GM12878 (cell line): Measurements from ENCODE around the gene DAPK3. TPM values are rescaled to one million over a fixed set of nuclear protein-coding genes. Genes with fewer than 3 reads are reported as not detected.

ENCODE experiments used
- ATAC-seq: fragments of 200-7000 bp; cut with Tn5 transposase; 3 replicates; pipeline ENCODE4 v1.9.1; 2020; ENCODE audit warnings: mild to moderate bottlenecking, moderate library complexity
- BruUV-seq: library from RNA; stranded (reverse); fragments of 400-500 nt; replicated peaks from 2 replicates; lab custom pipeline; 2021; lab: Mats Ljungman, UMichigan
- CTCF ChIA-PET: fragments of 300-600 bp; sonication (Branson Sonifier 250); formaldehyde crosslinking; extraction: SDS; loops from one replicate; lab custom pipeline; 2021; ENCODE audit warnings: inconsistent platforms; lab: Yijun Ruan, JAX
- POLR2A ChIA-PET: fragments of 350-600 bp; formaldehyde crosslinking; extraction: SDS; loops from one replicate; lab custom pipeline; 2021; ENCODE audit warnings: inconsistent platforms; lab: Charles Lee
- RAD21 ChIA-PET: fragments of 300-600 bp; sonication (Branson Sonifier 250); formaldehyde crosslinking; loops from one replicate; lab custom pipeline; 2023; ENCODE audit warnings: antibody characterized with exemption; ENCODE audit not compliant: unreplicated experiment; lab: Charles Lee
- SMC1A ChIA-PET: fragments of 300-600 bp; sonication (Branson Sonifier 250); formaldehyde crosslinking; loops from one replicate; lab custom pipeline; 2023; ENCODE audit not compliant: unreplicated experiment, uncharacterized antibody; lab: Charles Lee
- DNase-seq: peaks from one replicate; pipeline ENCODE4 v3.0.0-alpha.2; 2011; ENCODE audit warnings: low read depth, low spot score
- FAIRE-seq: peaks from 3 replicates; lab custom pipeline; 2011; peaks lifted over from hg19 to GRCh38; lab: Jason Lieb, UNC
- H2AFZ ChIP-seq: 2 replicates; pipeline ENCODE4 v1.6.0; 2011; ENCODE audit warnings: low read depth, low read length, control low read depth; ENCODE audit not compliant: control insufficient read depth
- H3K27ac ChIP-seq: 2 replicates; pipeline ENCODE4 v1.5.1; 2011; ENCODE audit warnings: control low read depth; ENCODE audit not compliant: control insufficient read depth, insufficient read depth
- H3K27me3 ChIP-seq, 2 experiments: replicated peaks in 1 of 2; 2 replicates each; pipeline versions ENCODE4 v1.6.0 to v1.6.1; 2011; ENCODE audit warnings: low read length in 1 of 2; ENCODE audit not compliant: control insufficient read depth in 2 of 2, insufficient read depth in 2 of 2
- H3K36me3 ChIP-seq, 2 experiments: 2 replicates each; pipeline ENCODE4 v1.5.1; 2011; ENCODE audit warnings: low read length in 1 of 2; ENCODE audit not compliant: control insufficient read depth in 2 of 2, insufficient read depth in 2 of 2
- H3K4me1 ChIP-seq: 2 replicates; pipeline ENCODE4 v1.6.1; 2011; ENCODE audit warnings: mild to moderate bottlenecking, low read length, moderate library complexity, mixed read lengths; ENCODE audit not compliant: control insufficient read depth, insufficient read depth
- H3K4me2 ChIP-seq: 2 replicates; pipeline ENCODE4 v1.6.0; 2011; ENCODE audit warnings: control low read depth; ENCODE audit not compliant: control insufficient read depth, insufficient read depth
- H3K4me3 ChIP-seq: fragments of 200-600 bp; sonication (generic); 2 replicates; pipeline ENCODE4 v1.5.1; 2016
- H3K79me2 ChIP-seq: 2 replicates; pipeline ENCODE4 v1.6.0; 2011; ENCODE audit warnings: low read length; ENCODE audit not compliant: control insufficient read depth, insufficient read depth
- H3K9ac ChIP-seq: 2 replicates; pipeline ENCODE4 v1.8.0; 2011; ENCODE audit warnings: low read length, control low read depth, mixed read lengths; ENCODE audit not compliant: control insufficient read depth, insufficient read depth
- H3K9me3 ChIP-seq: replicated peaks from 3 replicates; pipeline ENCODE4 v1.5.1; 2011; ENCODE audit warnings: mild to moderate bottlenecking, low read length; ENCODE audit not compliant: control insufficient read depth, insufficient read depth
- H4K20me1 ChIP-seq: 2 replicates; pipeline ENCODE4 v1.6.0; 2011; ENCODE audit not compliant: control insufficient read depth, insufficient read depth
- CHD2 ChIP-seq: IDR thresholded peaks from 2 replicates; pipeline ENCODE4 v1.6.1; 2011; ENCODE audit warnings: low read depth, low read length, improper control_type of control experiment, borderline replicate concordance
- POLR2A ChIP-seq: IDR thresholded peaks from 2 replicates; pipeline ENCODE4 v1.6.1; 2011; ENCODE audit warnings: low read depth, mild to moderate bottlenecking, low read length
- POLR2AphosphoS2 ChIP-seq: IDR thresholded peaks from 2 replicates; pipeline ENCODE4 v1.6.1; 2011; ENCODE audit warnings: low read depth, mild to moderate bottlenecking, low read length, improper control_type of control experiment, moderate library complexity
- POLR2AphosphoS5 ChIP-seq: IDR thresholded peaks from 2 replicates; pipeline ENCODE4 v1.6.1; 2011; ENCODE audit warnings: mild to moderate bottlenecking, low read length, inconsistent platforms
- ZBTB33 ChIP-seq: fragments of 450-650 bp; IDR thresholded peaks from 2 replicates; pipeline ENCODE4 v1.6.1; 2017; ENCODE audit warnings: mild to moderate bottlenecking
- WGBS: methylation state at CpG from one replicate; pipeline ENCODE4 v1.1.6; 2016; ENCODE audit warnings: low lambda C conversion rate; ENCODE audit not compliant: insufficient replicate concordance, insufficient coverage; ENCODE audit errors: missing lambda C conversion rate; 5-methylcytosine and 5-hydroxymethylcytosine counted together
- in situ Hi-C: fragments of 300-500 bp; cut with MboI; formaldehyde crosslinking; loops from 9 replicates; pipeline ENCODE4 v1.14.3; 2018; ENCODE audit warnings: mixed read lengths
- intact Hi-C: fragments of 100-400 bp; cut with micrococcal nuclease; formaldehyde crosslinking; loops from one replicate; pipeline ENCODE4 v1.14.2; 2022; ENCODE audit not compliant: unreplicated experiment
- polyA plus RNA-seq, 11 experiments: library from polyadenylated mRNA; depleted of rRNA in 4 of 11; unstranded in 6 of 11; stranded (reverse) in 5 of 11; fragments of >200 nt; fragmentation: Nextera tagmentation in 4 of 11; fragmentation: Illumina TruSeq in 1 of 11; extraction: Ambion mirVana in 4 of 11; extraction: Trizol in 1 of 11; gene quantifications; 1 replicate in 1 of 11; 2 replicates in 10 of 11; pipeline versions ENCODE4 v1.2.1 to v1.2.3, GENCODE V29; 2011 to 2016; ENCODE audit warnings: inconsistent platforms in 2 of 11, missing spikeins in 2 of 11, low read depth in 1 of 11
- total RNA-seq, 4 experiments: library from RNA; depleted of rRNA in 3 of 4; stranded (reverse); fragments of >200 nt in 3 of 4; fragmentation: Illumina TruSeq in 1 of 4; extraction: Trizol in 1 of 4; gene quantifications; 2 replicates each; pipeline versions ENCODE4 v1.2.1 to v1.2.3, GENCODE V29; 2013 to 2021
- TF ChIP-seq, protein P1 (sequence below): fragments of 450-650 bp; formaldehyde crosslinking; IDR thresholded peaks from 2 replicates; pipeline ENCODE4 v1.5.0; 2022; ENCODE audit warnings: mild to moderate bottlenecking, missing genetic modification characterization

The DAPK3 gene
- total and polyA plus RNA-seq, 10 of the 15 experiments (the other 5 are each of a cell fraction or from before 2014, with no cell fraction given), result 0.13 to 46.4 (median 24.8) TPM

DNA sequence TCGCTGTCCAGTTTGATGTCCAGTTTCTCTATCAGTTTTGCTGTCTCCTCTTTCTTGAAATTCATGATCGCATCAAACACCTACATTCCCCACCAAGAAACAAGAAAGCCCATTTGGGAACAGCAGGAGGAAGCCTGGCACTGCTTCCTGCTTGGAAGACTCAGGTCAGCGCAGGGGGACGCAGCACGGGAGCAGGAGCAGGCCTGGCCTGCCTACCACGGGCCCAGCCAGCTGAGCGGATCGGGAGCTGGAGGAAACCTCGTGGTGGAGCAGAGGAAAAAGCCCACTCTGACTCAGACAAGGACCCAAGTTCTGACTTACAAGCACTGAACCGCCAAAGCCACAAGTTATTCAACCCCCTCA lies 10.5 kb upstream of the DAPK3 start:
- intact Hi-C loops (no loop called here), in situ Hi-C loops (no loop called here)
- H3K27ac ChIP-seq, result no peak overlapping the region
- H2AFZ ChIP-seq, result no peak overlapping the region
- 0 out of 2 replicates have a peak, but pooled peaks have one; percentile 18 for TF ChIP-seq POLR2AphosphoS2
- TF ChIP-seq POLR2A, result peak; percentile 53
- TF ChIP-seq POLR2AphosphoS5, result peak; percentile 5; the same call in 1 of the 2 replicates
- no peak for TF ChIP-seq CHD2
- no peak for TF ChIP-seq ZBTB33
- TF ChIP-seq, protein P1, sequence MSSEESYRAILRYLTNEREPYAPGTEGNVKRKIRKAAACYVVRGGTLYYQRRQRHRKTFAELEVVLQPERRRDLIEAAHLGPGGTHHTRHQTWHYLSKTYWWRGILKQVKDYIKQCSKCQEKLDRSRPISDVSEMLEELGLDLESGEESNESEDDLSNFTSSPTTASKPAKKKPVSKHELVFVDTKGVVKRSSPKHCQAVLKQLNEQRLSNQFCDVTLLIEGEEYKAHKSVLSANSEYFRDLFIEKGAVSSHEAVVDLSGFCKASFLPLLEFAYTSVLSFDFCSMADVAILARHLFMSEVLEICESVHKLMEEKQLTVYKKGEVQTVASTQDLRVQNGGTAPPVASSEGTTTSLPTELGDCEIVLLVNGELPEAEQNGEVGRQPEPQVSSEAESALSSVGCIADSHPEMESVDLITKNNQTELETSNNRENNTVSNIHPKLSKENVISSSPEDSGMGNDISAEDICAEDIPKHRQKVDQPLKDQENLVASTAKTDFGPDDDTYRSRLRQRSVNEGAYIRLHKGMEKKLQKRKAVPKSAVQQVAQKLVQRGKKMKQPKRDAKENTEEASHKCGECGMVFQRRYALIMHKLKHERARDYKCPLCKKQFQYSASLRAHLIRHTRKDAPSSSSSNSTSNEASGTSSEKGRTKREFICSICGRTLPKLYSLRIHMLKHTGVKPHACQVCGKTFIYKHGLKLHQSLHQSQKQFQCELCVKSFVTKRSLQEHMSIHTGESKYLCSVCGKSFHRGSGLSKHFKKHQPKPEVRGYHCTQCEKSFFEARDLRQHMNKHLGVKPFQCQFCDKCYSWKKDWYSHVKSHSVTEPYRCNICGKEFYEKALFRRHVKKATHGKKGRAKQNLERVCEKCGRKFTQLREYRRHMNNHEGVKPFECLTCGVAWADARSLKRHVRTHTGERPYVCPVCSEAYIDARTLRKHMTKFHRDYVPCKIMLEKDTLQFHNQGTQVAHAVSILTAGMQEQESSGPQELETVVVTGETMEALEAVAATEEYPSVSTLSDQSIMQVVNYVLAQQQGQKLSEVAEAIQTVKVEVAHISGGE, result no peak
- peak overlapping the region; percentile 29; the same call in 1 of the 2 replicates for H3K4me3 ChIP-seq
- H3K4me1 ChIP-seq, result peaks cover 10% of the 10 kb centered on the region
- ATAC-seq, result no peak
- H3K9ac ChIP-seq, result no peak overlapping the region
- ChIA-PET POLR2A (no interaction called here), RAD21 (no interaction called here), SMC1A (no interaction called here), CTCF (interaction anchor here (1.7 kb wide), 1 partner anchor 10 kb away, joined by 3 read pairs; the partner anchor contains the start of gene DAPK3)
- WGBS, result 87% methylated on average over 10 of the region's 10 CpGs
- no peak for FAIRE-seq
- peak overlapping the region; percentile 89 for H3K4me2 ChIP-seq
- no TSS peak for BruUV-seq
- peaks cover 53 to 72% of the 10 kb centered on the region in 2 experiments for H3K36me3 ChIP-seq
- no peak for DNase-seq
- peaks cover 51% of the 10 kb centered on the region for H4K20me1 ChIP-seq
- no peaks in the 10 kb centered on the region for H3K27me3 ChIP-seq
- no peaks in the 10 kb centered on the region for H3K9me3 ChIP-seq
- H3K79me2 ChIP-seq, result peaks cover 79% of the 10 kb centered on the region
